PC-9 (cell line): ENCODE measurements around the gene SPRY4. TPM values are rescaled to one million over a fixed set of nuclear protein-coding genes. Genes with fewer than 3 reads are reported as not detected.

Experiments used
- BruUV-seq: library from RNA; stranded (reverse); fragments of 400-500 nt; replicated peaks from 2 replicates; lab custom pipeline; 2021; lab: Mats Ljungman, UMichigan
- CTCF ChIA-PET: fragments of 300-600 bp; sonication (Branson Sonifier 250); formaldehyde crosslinking; loops from one replicate; lab custom pipeline; 2022; ENCODE audit warnings: antibody characterized with exemption; lab: Charles Lee
- POLR2A ChIA-PET: fragments of 300-600 bp; sonication (Branson Sonifier 250); formaldehyde crosslinking; loops from one replicate; lab custom pipeline; 2022; ENCODE audit warnings: antibody characterized with exemption; ENCODE audit not compliant: unreplicated experiment; lab: Charles Lee
- DNase-seq, 2 experiments: peaks; one replicate each; pipeline versions ENCODE4 v3.0.0 to v3.0.0-alpha.2; 2015 to 2022; ENCODE audit warnings: mixed read lengths in 1 of 2
- H2AFZ ChIP-seq: fragments of 200-600 bp; sonication (generic); 2 replicates; pipeline ENCODE4 v1.8.1; 2017; ENCODE audit warnings: antibody characterized with exemption
- H3F3A ChIP-seq: fragments of 200-600 bp; sonication (generic); 2 replicates; pipeline ENCODE4 v1.8.1; 2017; ENCODE audit warnings: antibody characterized with exemption, mild to moderate bottlenecking, low read depth; ENCODE audit not compliant: insufficient read depth
- H3K27ac ChIP-seq: fragments of 200-600 bp; sonication (generic); 2 replicates; pipeline ENCODE4 v1.6.1; 2016; ENCODE audit warnings: mixed run types
- H3K27me3 ChIP-seq: fragments of 200-600 bp; sonication (generic); 2 replicates; pipeline ENCODE4 v1.6.1; 2016; ENCODE audit warnings: low read depth, mixed run types; ENCODE audit not compliant: insufficient read depth
- H3K36me3 ChIP-seq: fragments of 200-600 bp; sonication (generic); 2 replicates; pipeline ENCODE4 v1.6.1; 2016; ENCODE audit warnings: low read depth, mixed run types
- H3K4me1 ChIP-seq: fragments of 200-600 bp; sonication (generic); replicated peaks from 2 replicates; pipeline ENCODE4 v1.6.1; 2016; ENCODE audit warnings: mixed run types; ENCODE audit not compliant: insufficient read depth
- H3K4me2 ChIP-seq: fragments of 200-600 bp; sonication (generic); 2 replicates; pipeline ENCODE4 v1.6.1; 2017; ENCODE audit warnings: mixed run types
- H3K4me3 ChIP-seq: fragments of 200-600 bp; sonication (generic); 2 replicates; pipeline ENCODE4 v1.6.1; 2016; ENCODE audit warnings: mixed run types
- H3K79me2 ChIP-seq: fragments of 200-600 bp; sonication (generic); 2 replicates; pipeline ENCODE4 v1.6.1; 2017; ENCODE audit warnings: low read depth, mixed run types
- H3K9me2 ChIP-seq: fragments of 200-600 bp; sonication (generic); 2 replicates; pipeline ENCODE4 v1.8.1; 2017; ENCODE audit warnings: mild to moderate bottlenecking; ENCODE audit not compliant: insufficient read depth
- H3K9me3 ChIP-seq: fragments of 200-600 bp; sonication (generic); 2 replicates; pipeline ENCODE4 v1.8.1; 2016; ENCODE audit warnings: low read depth; ENCODE audit not compliant: insufficient read depth
- H4K20me1 ChIP-seq: fragments of 200-600 bp; sonication (generic); 2 replicates; pipeline ENCODE4 v1.8.1; 2017; ENCODE audit not compliant: insufficient read depth
- CTCF ChIP-seq: fragments of 200-600 bp; sonication (generic); conservative IDR thresholded peaks from 2 replicates; pipeline ENCODE4 v1.6.1; 2017; ENCODE audit warnings: mixed run types, antibody characterized with exemption, mild to moderate bottlenecking, moderate library complexity
- EZH2 ChIP-seq: fragments of 200-600 bp; sonication (generic); IDR thresholded peaks from 2 replicates; pipeline ENCODE4 v1.8.0; 2017; ENCODE audit warnings: antibody characterized with exemption, low read depth
- intact Hi-C: fragments of 100-400 bp; cut with micrococcal nuclease; formaldehyde crosslinking; loops from one replicate; pipeline ENCODE4 v1.10.0; 2022; ENCODE audit not compliant: unreplicated experiment
- total RNA-seq: library from RNA; stranded (reverse); gene quantifications from 2 replicates; pipeline ENCODE4 v1.2.3, GENCODE V29; 2021

SPRY4 gene
- total RNA-seq, 1 experiment from 2014 or later, result 11.0 TPM

- Histone ChIP-seq H3K4me2 (peak overlapping the region; percentile 87), H3K9me2 (no peaks in the 10 kb centered on the region), H3K4me1 (peaks cover 31% of the 10 kb centered on the region), H2AFZ (peak overlapping the region; percentile 78), H3F3A (peaks cover 22% of the 10 kb centered on the region; the same call in 1 of the 2 replicates), H3K79me2 (peaks cover 66% of the 10 kb centered on the region), H3K4me3 (peak overlapping the region; percentile 82), H4K20me1 (peaks cover 23% of the 10 kb centered on the region), H3K9me3 (no peaks in the 10 kb centered on the region), H3K27ac (peak overlapping the region; percentile 85), H3K36me3 (no peaks in the 10 kb centered on the region; the same call in 1 of the 2 replicates), H3K27me3 (no peaks in the 10 kb centered on the region)
- CTCF ChIA-PET, result interaction anchor here (1.1 kb wide), 1 partner anchor 77 kb away, joined by 3 read pairs; no protein-coding TSS in a partner anchor
- intact Hi-C loops, result loop anchor here (2.0 to 10.0 kb wide), 5 partner anchors 30 to 368 kb away; no protein-coding TSS in a partner anchor
- no peak for DNase-seq
- no peak for TF ChIP-seq CTCF
- no peak for TF ChIP-seq EZH2
- POLR2A ChIA-PET, result interaction anchor here (0.7 kb wide), 1 partner anchor 1348 kb away, joined by 5 read pairs; no protein-coding TSS in a partner anchor
- BruUV-seq, result TSS peak; percentile 75
Observed at GRCh38 chr5:142326480-142326938, 1.7 kb upstream of the SPRY4 start.

- peak; percentile 62 to 71 for DNase-seq
- no TSS peak for BruUV-seq
- ChIA-PET CTCF (no interaction called here), POLR2A (interaction anchor here (0.6 kb wide), 1 partner anchor 130 kb away, joined by 6 read pairs; no protein-coding TSS in a partner anchor)
- H3K9me3 ChIP-seq, result no peaks in the 10 kb centered on the region
- TF ChIP-seq CTCF (no peak), EZH2 (no peak)
- no peaks in the 10 kb centered on the region for H3K9me2 ChIP-seq
- H3K27ac ChIP-seq, result peak overlapping the region; percentile 85
- peaks cover 37% of the 10 kb centered on the region for H3K4me1 ChIP-seq
- peaks cover 22% of the 10 kb centered on the region; the same call in 1 of the 2 replicates for H3F3A ChIP-seq
- H4K20me1 ChIP-seq, result peaks cover 29% of the 10 kb centered on the region
- H3K36me3 ChIP-seq, result no peaks in the 10 kb centered on the region; the same call in 1 of the 2 replicates
- peaks cover 72% of the 10 kb centered on the region for H3K79me2 ChIP-seq
- H3K4me2 ChIP-seq, result peak overlapping the region; percentile 87
- H3K27me3 ChIP-seq, result no peaks in the 10 kb centered on the region
- H2AFZ ChIP-seq, result peak overlapping the region; percentile 78
- peak overlapping the region; percentile 82 for H3K4me3 ChIP-seq
- intact Hi-C loops, result loop anchor here (1.0 to 10.0 kb wide), 9 partner anchors 31 to 369 kb away; no protein-coding TSS in a partner anchor
Observed at GRCh38 chr5:142325725-142326479, 1.1 kb upstream of the SPRY4 start.

- Histone ChIP-seq H4K20me1 (peaks cover 45% of the 10 kb centered on the region), H3K27me3 (no peaks in the 10 kb centered on the region)
Observed at GRCh38 chr5:142324136-142324870, 518 bp downstream of the SPRY4 start.

More at GRCh38 chr5:142324136-142324870, 518 bp downstream of the SPRY4 start:
- H3K4me1 ChIP-seq, result peaks cover 53% of the 10 kb centered on the region
- peak overlapping the region; percentile 67 for H3K27ac ChIP-seq
- H3K9me2 ChIP-seq, result no peaks in the 10 kb centered on the region
- DNase-seq, result peak; percentile 52 to 54
- H3K9me3 ChIP-seq, result no peaks in the 10 kb centered on the region
- H2AFZ ChIP-seq, result peak overlapping the region; percentile 56; the same call in 1 of the 2 replicates
- peak overlapping the region; percentile 87 for H3K4me2 ChIP-seq
- intact Hi-C loops, result loop anchor here (1.0 to 10.0 kb wide), 3 partner anchors 50 to 370 kb away; no protein-coding TSS in a partner anchor
- H3K79me2 ChIP-seq, result peaks cover 85% of the 10 kb centered on the region
- TF ChIP-seq CTCF, result no peak; the same call in 1 of the 2 replicates
- no peak for TF ChIP-seq EZH2
- BruUV-seq, result TSS peak; percentile 29
- H3F3A ChIP-seq, result peaks cover 27% of the 10 kb centered on the region; the same call in 1 of the 2 replicates
- H3K4me3 ChIP-seq, result peak overlapping the region; percentile 82
- CTCF ChIA-PET, result interaction anchor here (0.5 kb wide), 1 partner anchor 110 kb away, joined by 6 read pairs; no protein-coding TSS in a partner anchor
- peaks cover 14% of the 10 kb centered on the region for H3K36me3 ChIP-seq
- POLR2A ChIA-PET, result interaction anchor here (0.6 to 1.2 kb wide), 5 partner anchors 28 to 144 kb away, joined by 3 to 23 read pairs (median 4); no protein-coding TSS in a partner anchor
